GM18520 (cell line): ENCODE results near the gene CORO1C.
"Not testable (repeated sequence)": the region's sequence is repeated elsewhere in the genome, so short reads cannot be mapped to it uniquely, and the experiment has no call there.

Experiments
- ATAC-seq: cut with Tn5 transposase; IDR thresholded peaks from one replicate; pipeline ENCODE4 v1.9.1; 2021; ENCODE audit not compliant: unreplicated experiment

The CORO1C gene

GRCh38 chr12:108731105-108731865, at the start of gene CORO1C:
TSS of gene CORO1C (minus strand) at chr12:108731518. CDS start at chr12:108701318, 30,200 bp downstream.
- ATAC-seq, result peak; percentile 76

GRCh38 chr12:108779998-108780688, 48.8 kb upstream of the CORO1C start:
- no peak for ATAC-seq

- ATAC-seq, result no peak
Observed at GRCh38 chr12:108778053-108778452, 46.7 kb upstream of the CORO1C start.

GRCh38 chr12:108777156-108777555, 45.8 kb upstream of the CORO1C start:
- no peak for ATAC-seq

GRCh38 chr12:108773798-108774788, 42.8 kb upstream of the CORO1C start:
- ATAC-seq, result no peak

- ATAC-seq, result no peak
Observed at GRCh38 chr12:108772891-108773797, 41.8 kb upstream of the CORO1C start.

GRCh38 chr12:108772247-108772646, 40.9 kb upstream of the CORO1C start:
- no peak for ATAC-seq

- ATAC-seq, result not testable (repeated sequence)
Observed at GRCh38 chr12:108771835-108772234, 40.5 kb upstream of the CORO1C start.

GRCh38 chr12:108770963-108771362, 39.6 kb upstream of the CORO1C start:
- no peak for ATAC-seq

GRCh38 chr12:108770269-108770829, 39.0 kb upstream of the CORO1C start:
- ATAC-seq, result no peak

GRCh38 chr12:108768591-108769500, 37.5 kb upstream of the CORO1C start:
- ATAC-seq, result no peak

GRCh38 chr12:108766294-108766693, 35.0 kb upstream of the CORO1C start:
- ATAC-seq, result no peak

GRCh38 chr12:108765289-108765764, 34.0 kb upstream of the CORO1C start:
- no peak for ATAC-seq

GRCh38 chr12:108764540-108765288, 33.4 kb upstream of the CORO1C start:
- no peak for ATAC-seq

- ATAC-seq, result no peak
Observed at GRCh38 chr12:108761226-108761625, 29.9 kb upstream of the CORO1C start.

GRCh38 chr12:108759924-108760323, 28.6 kb upstream of the CORO1C start:
- no peak for ATAC-seq

GRCh38 chr12:108757856-108758255, 26.5 kb upstream of the CORO1C start:
- ATAC-seq, result no peak

GRCh38 chr12:108756421-108756820, 25.1 kb upstream of the CORO1C start:
- ATAC-seq, result no peak
